Astrocyte (in vitro differentiated cells and primary cell): ENCODE data around the gene JAKMIP1. TPM values are rescaled to one million over a fixed set of nuclear protein-coding genes. Genes with fewer than 3 reads are reported as not detected.

Source experiments
- DNase-seq: peaks from one replicate; pipeline ENCODE4 v3.0.0-alpha.2; 2010; ENCODE audit warnings: low read depth
- FAIRE-seq: peaks from 2 replicates; lab custom pipeline; 2011; peaks lifted over from hg19 to GRCh38; lab: Jason Lieb, UNC
- H2AFZ ChIP-seq: 2 replicates; pipeline ENCODE4 v1.6.0; 2012; ENCODE audit warnings: low read depth, low read length, inconsistent platforms
- H3K27ac ChIP-seq: 2 replicates; pipeline ENCODE4 v1.5.1; 2011; ENCODE audit warnings: low read depth, low read length, inconsistent platforms
- H3K27me3 ChIP-seq: 2 replicates; pipeline ENCODE4 v1.6.0; 2011; ENCODE audit warnings: low read length, inconsistent platforms; ENCODE audit not compliant: insufficient read depth
- H3K36me3 ChIP-seq: 2 replicates; pipeline ENCODE4 v1.5.1; 2011; ENCODE audit warnings: low read length, inconsistent platforms; ENCODE audit not compliant: insufficient read depth
- H3K4me1 ChIP-seq: 2 replicates; pipeline ENCODE4 v1.5.1; 2011; ENCODE audit warnings: low read length, inconsistent platforms; ENCODE audit not compliant: insufficient read depth
- H3K4me2 ChIP-seq: 2 replicates; pipeline ENCODE4 v1.6.0; 2012; ENCODE audit warnings: low read length, inconsistent platforms
- H3K4me3 ChIP-seq: 2 replicates; pipeline ENCODE4 v1.5.1; 2011; ENCODE audit warnings: low read depth, mild to moderate bottlenecking, low read length, inconsistent platforms; ENCODE audit not compliant: insufficient read depth
- H3K79me2 ChIP-seq: 2 replicates; pipeline ENCODE4 v1.6.0; 2012; ENCODE audit warnings: mild to moderate bottlenecking, low read length, inconsistent platforms; ENCODE audit not compliant: insufficient read depth
- H3K9ac ChIP-seq: 2 replicates; pipeline ENCODE4 v1.6.0; 2012; ENCODE audit warnings: mild to moderate bottlenecking, low read length, inconsistent platforms
- H3K9me3 ChIP-seq: 2 replicates; pipeline ENCODE4 v1.5.1; 2012; ENCODE audit warnings: low read depth, mild to moderate bottlenecking, low read length, inconsistent platforms; ENCODE audit not compliant: insufficient read depth
- H4K20me1 ChIP-seq: 2 replicates; pipeline ENCODE4 v1.6.0; 2012; ENCODE audit warnings: low read length, inconsistent platforms; ENCODE audit not compliant: insufficient read depth
- H3K27ac Mint-ChIP-seq: one replicate; pipeline ENCODE4 v1.8.0; 2021; ENCODE audit warnings: mild to moderate bottlenecking, mixed read lengths; ENCODE audit not compliant: unreplicated experiment
- H3K27me3 Mint-ChIP-seq: one replicate; pipeline ENCODE4 v1.8.0; 2021; ENCODE audit warnings: low read depth, mixed read lengths; ENCODE audit not compliant: unreplicated experiment
- H3K36me3 Mint-ChIP-seq: one replicate; pipeline ENCODE4 v1.8.0; 2021; ENCODE audit warnings: low read depth, mixed read lengths; ENCODE audit not compliant: unreplicated experiment
- H3K4me1 Mint-ChIP-seq: one replicate; pipeline ENCODE4 v1.8.0; 2021; ENCODE audit warnings: low read depth, mixed read lengths; ENCODE audit not compliant: unreplicated experiment
- H3K4me3 Mint-ChIP-seq: one replicate; pipeline ENCODE4 v1.8.0; 2021; ENCODE audit warnings: mild to moderate bottlenecking, moderate library complexity, mixed read lengths; ENCODE audit not compliant: unreplicated experiment
- H3K9me3 Mint-ChIP-seq: one replicate; pipeline ENCODE4 v1.8.0; 2021; ENCODE audit warnings: mild to moderate bottlenecking, mixed read lengths; ENCODE audit not compliant: unreplicated experiment
- EZH2 ChIP-seq: IDR thresholded peaks from 2 replicates; pipeline ENCODE4 v1.6.1; 2012; ENCODE audit warnings: mild to moderate bottlenecking, low read length, inconsistent platforms; ENCODE audit not compliant: insufficient read depth
- total RNA-seq: library from RNA; stranded (reverse); gene quantifications from 2 replicates; pipeline ENCODE4 v1.2.1, GENCODE V29; 2021
- TF ChIP-seq, protein P1 (sequence below): IDR thresholded peaks from 2 replicates; pipeline ENCODE4 v1.5.1; 2011; ENCODE audit warnings: low read depth, mild to moderate bottlenecking, inconsistent platforms, low read length, moderate library complexity; ENCODE audit not compliant: insufficient read depth

Gene JAKMIP1
- total RNA-seq, 1 donor from 2014 or later: 0.50 TPM

DNA sequence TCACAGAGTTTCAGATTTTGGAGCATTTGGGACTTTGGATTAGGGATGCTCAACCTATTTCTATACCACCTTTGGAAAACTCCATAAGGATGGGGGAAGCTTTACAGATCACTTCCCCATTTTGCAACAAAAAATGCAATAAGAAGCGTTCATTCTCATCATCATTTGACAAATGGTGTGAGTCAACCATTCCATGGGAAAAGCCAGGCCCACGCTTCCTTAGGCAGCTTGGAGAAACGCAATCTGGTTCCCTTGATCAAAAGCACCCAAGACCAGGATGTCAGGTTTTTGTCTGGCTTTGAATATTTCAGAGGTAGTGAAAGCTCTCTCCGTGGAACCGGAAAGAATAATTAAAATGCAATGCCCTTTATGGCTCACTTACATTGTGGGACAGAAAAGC lies 102.8 kb downstream of the JAKMIP1 start:
- Histone ChIP-seq H3K36me3 (no peaks in the 10 kb centered on the region), H2AFZ (no peak overlapping the region), H3K27me3 (no peaks in the 10 kb centered on the region), H3K4me3 (no peak overlapping the region), H3K9ac (no peak overlapping the region), H3K27ac (no peak overlapping the region), H3K9me3 (no peaks in the 10 kb centered on the region), H3K4me1 (no peaks in the 10 kb centered on the region), H3K4me2 (no peak overlapping the region), H4K20me1 (no peaks in the 10 kb centered on the region), H3K79me2 (no peaks in the 10 kb centered on the region)
- peaks cover 12% of the 10 kb centered on the region for H3K27me3 Mint-ChIP-seq
- FAIRE-seq: no peak
- no peaks in the 10 kb centered on the region for H3K36me3 Mint-ChIP-seq
- peaks cover 2% of the 10 kb centered on the region for H3K9me3 Mint-ChIP-seq
- no peak overlapping the region for H3K4me3 Mint-ChIP-seq
- H3K4me1 Mint-ChIP-seq: peaks cover 6% of the 10 kb centered on the region
- DNase-seq: no peak
- H3K27ac Mint-ChIP-seq: no peak overlapping the region
- TF ChIP-seq, protein P1, sequence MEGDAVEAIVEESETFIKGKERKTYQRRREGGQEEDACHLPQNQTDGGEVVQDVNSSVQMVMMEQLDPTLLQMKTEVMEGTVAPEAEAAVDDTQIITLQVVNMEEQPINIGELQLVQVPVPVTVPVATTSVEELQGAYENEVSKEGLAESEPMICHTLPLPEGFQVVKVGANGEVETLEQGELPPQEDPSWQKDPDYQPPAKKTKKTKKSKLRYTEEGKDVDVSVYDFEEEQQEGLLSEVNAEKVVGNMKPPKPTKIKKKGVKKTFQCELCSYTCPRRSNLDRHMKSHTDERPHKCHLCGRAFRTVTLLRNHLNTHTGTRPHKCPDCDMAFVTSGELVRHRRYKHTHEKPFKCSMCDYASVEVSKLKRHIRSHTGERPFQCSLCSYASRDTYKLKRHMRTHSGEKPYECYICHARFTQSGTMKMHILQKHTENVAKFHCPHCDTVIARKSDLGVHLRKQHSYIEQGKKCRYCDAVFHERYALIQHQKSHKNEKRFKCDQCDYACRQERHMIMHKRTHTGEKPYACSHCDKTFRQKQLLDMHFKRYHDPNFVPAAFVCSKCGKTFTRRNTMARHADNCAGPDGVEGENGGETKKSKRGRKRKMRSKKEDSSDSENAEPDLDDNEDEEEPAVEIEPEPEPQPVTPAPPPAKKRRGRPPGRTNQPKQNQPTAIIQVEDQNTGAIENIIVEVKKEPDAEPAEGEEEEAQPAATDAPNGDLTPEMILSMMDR: no peak
- TF ChIP-seq EZH2: no peak

DNA sequence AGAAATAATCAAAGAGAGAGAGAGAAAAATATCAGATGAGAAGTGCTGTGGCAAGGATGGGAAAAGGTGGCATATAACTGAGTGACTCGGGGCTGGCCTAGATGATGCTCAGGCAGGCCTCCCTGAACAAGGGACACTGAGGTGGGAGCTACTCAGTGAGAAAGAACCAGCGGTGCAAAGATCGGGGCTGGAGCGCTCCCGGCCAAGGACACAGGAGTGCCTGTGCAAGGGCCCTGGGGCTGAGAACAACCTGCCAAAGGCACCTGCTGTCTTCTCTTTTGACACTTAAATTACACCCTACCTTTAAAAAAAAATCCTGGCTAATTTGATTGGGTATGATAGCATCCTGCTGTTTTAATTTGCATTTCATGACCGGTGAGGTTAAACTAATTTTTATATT lies 104.5 kb downstream of the JAKMIP1 start:
- H4K20me1 ChIP-seq: no peaks in the 10 kb centered on the region
- no peak overlapping the region for H3K9ac ChIP-seq
- peaks cover 25% of the 10 kb centered on the region for H3K27me3 Mint-ChIP-seq
- H3K9me3 ChIP-seq: no peaks in the 10 kb centered on the region
- TF ChIP-seq, protein P1: no peak
- TF ChIP-seq EZH2: no peak
- H3K27ac Mint-ChIP-seq: peak overlapping the region; percentile 93
- H3K4me1 Mint-ChIP-seq: peaks cover 6% of the 10 kb centered on the region
- no peaks in the 10 kb centered on the region for H3K36me3 Mint-ChIP-seq
- H3K4me3 Mint-ChIP-seq: no peak overlapping the region
- no peak overlapping the region for H3K27ac ChIP-seq
- no peaks in the 10 kb centered on the region for H3K27me3 ChIP-seq
- H2AFZ ChIP-seq: no peak overlapping the region
- no peaks in the 10 kb centered on the region for H3K36me3 ChIP-seq
- H3K4me1 ChIP-seq: no peaks in the 10 kb centered on the region
- peaks cover 2% of the 10 kb centered on the region for H3K9me3 Mint-ChIP-seq
- no peaks in the 10 kb centered on the region for H3K79me2 ChIP-seq
- H3K4me3 ChIP-seq: no peak overlapping the region
- H3K4me2 ChIP-seq: no peak overlapping the region
- FAIRE-seq: no peak
- DNase-seq: no peak

DNA sequence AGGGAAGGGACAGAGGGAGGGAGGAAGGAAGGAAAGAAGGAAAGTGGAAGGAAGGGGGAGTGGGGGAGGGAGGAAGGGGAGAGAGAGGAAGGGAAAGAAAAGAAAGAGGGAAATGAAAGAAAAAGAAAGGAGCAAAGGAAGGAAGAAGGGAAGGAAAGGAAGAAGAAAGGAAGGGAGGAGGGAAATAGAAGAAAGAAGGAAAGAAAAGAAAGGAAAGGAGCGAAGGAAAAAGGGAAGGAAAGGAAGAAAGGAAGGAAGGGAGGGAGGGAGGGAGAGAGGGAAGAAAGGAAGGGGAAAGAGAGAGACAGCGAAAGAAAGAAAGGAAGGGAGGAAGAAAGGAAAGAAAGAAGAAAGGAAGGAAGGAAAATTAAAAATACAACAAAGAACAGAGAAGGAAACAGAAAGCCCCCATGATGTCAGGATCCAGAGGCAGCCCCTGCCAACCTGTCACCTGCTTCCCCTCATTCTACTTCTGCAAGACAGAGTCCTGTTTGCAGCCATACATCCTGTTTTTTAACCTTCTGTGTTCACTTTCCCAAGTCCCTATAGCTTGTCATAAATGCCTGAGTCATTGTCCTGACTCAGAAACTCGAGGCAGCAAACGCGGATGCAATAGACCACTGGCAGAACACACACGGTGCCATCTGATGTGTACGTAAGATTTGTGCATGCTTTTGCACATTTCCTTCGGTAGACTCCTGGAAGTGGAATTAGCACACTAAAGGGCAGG lies 105.2 kb downstream of the JAKMIP1 start:
- Histone ChIP-seq H4K20me1 (no peaks in the 10 kb centered on the region), H3K9me3 (no peaks in the 10 kb centered on the region), H3K79me2 (no peaks in the 10 kb centered on the region), H3K4me1 (no peaks in the 10 kb centered on the region), H3K27ac (no peak overlapping the region), H3K36me3 (no peaks in the 10 kb centered on the region), H3K9ac (no peak overlapping the region), H2AFZ (no peak overlapping the region), H3K4me2 (no peak overlapping the region), H3K4me3 (no peak overlapping the region), H3K27me3 (no peaks in the 10 kb centered on the region)
- peaks cover 6% of the 10 kb centered on the region for H3K4me1 Mint-ChIP-seq
- peak; percentile 12 for DNase-seq
- no peak for TF ChIP-seq EZH2
- TF ChIP-seq, protein P1: no peak
- H3K36me3 Mint-ChIP-seq: no peaks in the 10 kb centered on the region
- FAIRE-seq: no peak
- H3K4me3 Mint-ChIP-seq: no peak overlapping the region
- H3K27me3 Mint-ChIP-seq: peaks cover 31% of the 10 kb centered on the region
- H3K27ac Mint-ChIP-seq: peak overlapping the region; percentile 93
- H3K9me3 Mint-ChIP-seq: peaks cover 2% of the 10 kb centered on the region
